Right lobe of liver (tissue), 4 donors: Measurements from ENCODE around the gene NDUFB11.
A peak's percentile ranks its signal among the peaks of the same experiment; 100 is the strongest.

ENCODE experiments used
- CTCF ChIP-seq, 4 donors: fragments of 200-600 bp in 3 of 4; fragments of 450-650 bp in 1 of 4; IDR thresholded peaks; one replicate each; pipeline versions ENCODE4 v1.5.1 to v1.8.0; 2016 to 2022; ENCODE audit warnings: antibody characterized with exemption in 4 of 4, mild to moderate bottlenecking in 2 of 4
- POLR2A ChIP-seq: fragments of 450-650 bp; IDR thresholded peaks from one replicate; pipeline ENCODE4 v1.6.1; 2017; ENCODE audit warnings: antibody characterized with exemption, mild to moderate bottlenecking
- donor health status: DM: no; HTN: no; CAD: no.
- donor health status: DM: no; HTN: no; CAD: no.
- donor health status: DM: no; HTN: yes; CAD: no.

GRCh38 chrX:47129157-47129898 lies 15.2 kb downstream of the NDUFB11 start:
- TF ChIP-seq POLR2A (peak; percentile 14), CTCF (IDR thresholded peaks at IDR 0.05) (no peak)
